K562 (cell line): ENCODE results near the gene MAD1L1. TPM values are rescaled to one million over a fixed set of nuclear protein-coding genes. Genes with fewer than 3 reads are reported as not detected.

ENCODE experiments used
- ATAC-seq: fragments of 200-7000 bp; cut with Tn5 transposase; 3 replicates; pipeline ENCODE4 v1.9.1; 2020; ENCODE audit warnings: moderate library complexity
- BruUV-seq: library from RNA; stranded (reverse); fragments of 400-500 nt; replicated peaks from 2 replicates; lab custom pipeline; 2021; lab: Mats Ljungman, UMichigan
- CTCF ChIA-PET: fragments of 300-600 bp; formaldehyde crosslinking; extraction: SDS; loops from one replicate; lab custom pipeline; 2021; ENCODE audit warnings: low intra/inter-chr PET ratio; lab: Yijun Ruan, JAX
- POLR2A ChIA-PET: fragments of 300-600, 350-650 bp; sonication (Branson Sonifier 250); formaldehyde crosslinking; extraction: SDS; loops from one replicate; lab custom pipeline; 2021; ENCODE audit warnings: antibody characterized with exemption, inconsistent platforms; lab: Yijun Ruan, JAX
- DNase-seq, 4 experiments: peaks; one replicate each; pipeline versions ENCODE4 v3.0.0 to v3.0.0-alpha.2; 2011 to 2018; ENCODE audit warnings: low spot score in 3 of 4, mixed read lengths in 3 of 4; ENCODE audit errors: extremely low read depth in 1 of 4
- FAIRE-seq: peaks from 2 replicates; lab custom pipeline; 2011; peaks lifted over from hg19 to GRCh38; lab: Jason Lieb, UNC
- H2AFZ ChIP-seq: 2 replicates; pipeline ENCODE4 v1.6.0; 2011; ENCODE audit warnings: low read depth, low read length, control low read depth, inconsistent platforms
- H3K27ac ChIP-seq: fragments of 200-600 bp; 3 replicates; pipeline ENCODE4 v1.8.0; 2011; ENCODE audit warnings: low read depth, mild to moderate bottlenecking, control low read depth, inconsistent platforms, low read length, moderate library complexity, mixed read lengths; ENCODE audit errors: extremely low read depth
- H3K27me3 ChIP-seq, 2 experiments: fragments of 300-600 bp in 1 of 2; 2 replicates in 1 of 2; 3 replicates in 1 of 2; pipeline versions ENCODE4 v1.6.0 to v1.8.0; 2011; ENCODE audit warnings: inconsistent platforms in 2 of 2, low read length in 2 of 2, mild to moderate bottlenecking in 1 of 2, mixed read lengths in 1 of 2, moderate library complexity in 1 of 2; ENCODE audit not compliant: control insufficient read depth in 2 of 2, insufficient read depth in 2 of 2
- H3K36me3 ChIP-seq: fragments of 300-600 bp; 3 replicates; pipeline ENCODE4 v1.8.0; 2011; ENCODE audit warnings: mild to moderate bottlenecking, low read length, inconsistent platforms; ENCODE audit not compliant: control insufficient read depth, insufficient read depth
- H3K4me1 ChIP-seq, 2 experiments: fragments of 200-600 bp in 1 of 2; replicated peaks in 1 of 2; 2 replicates in 1 of 2; 3 replicates in 1 of 2; pipeline versions ENCODE4 v1.5.1 to v1.8.0; 2011; ENCODE audit warnings: inconsistent platforms in 2 of 2, low read length in 2 of 2, mild to moderate bottlenecking in 1 of 2, mixed read lengths in 1 of 2, moderate library complexity in 1 of 2; ENCODE audit not compliant: control insufficient read depth in 2 of 2, insufficient read depth in 2 of 2
- H3K4me2 ChIP-seq: 2 replicates; pipeline ENCODE4 v1.6.1; 2011; ENCODE audit warnings: low read length, control low read depth, inconsistent platforms, mixed read lengths; ENCODE audit not compliant: insufficient read depth
- H3K4me3 ChIP-seq: fragments of 200-600 bp; sonication (generic), shearing (Covaris generic); 2 replicates; pipeline ENCODE4 v1.5.1; 2016; ENCODE audit warnings: control low read depth, inconsistent platforms
- H3K79me2 ChIP-seq: fragments of 200-600 bp; 3 replicates; pipeline ENCODE4 v1.8.0; 2011; ENCODE audit warnings: low read length, inconsistent platforms; ENCODE audit not compliant: control insufficient read depth, insufficient read depth
- H3K9ac ChIP-seq, 2 experiments: 2 replicates each; pipeline versions ENCODE4 v1.6.0 to v1.6.1; 2011; ENCODE audit warnings: low read depth in 2 of 2, low read length in 2 of 2, control low read depth in 1 of 2, inconsistent platforms in 1 of 2, mild to moderate bottlenecking in 1 of 2, mixed read lengths in 1 of 2; ENCODE audit not compliant: insufficient read depth in 1 of 2
- H3K9me1 ChIP-seq: one replicate; pipeline ENCODE4 v1.6.0; 2011; ENCODE audit warnings: inconsistent platforms, mild to moderate bottlenecking, low read length, moderate library complexity; ENCODE audit not compliant: control insufficient read depth, insufficient read depth
- H3K9me3 ChIP-seq: replicated peaks from 2 replicates; pipeline ENCODE4 v1.5.1; 2011; ENCODE audit warnings: low read depth, low read length, inconsistent platforms; ENCODE audit not compliant: control insufficient read depth, insufficient read depth
- H4K20me1 ChIP-seq: replicated peaks from 2 replicates; pipeline ENCODE4 v1.6.1; 2011; ENCODE audit warnings: low read length, inconsistent platforms, mixed read lengths; ENCODE audit not compliant: control insufficient read depth, insufficient read depth
- CCAR2 ChIP-seq: fragments of 200-400 bp; formaldehyde crosslinking; IDR thresholded peaks from 2 replicates; pipeline ENCODE4 v1.6.1; 2017; ENCODE audit warnings: mild to moderate bottlenecking, low read depth, low read length
- FOXK1 ChIP-seq: sonication (generic); formaldehyde crosslinking; IDR thresholded peaks from 2 replicates; pipeline ENCODE4 v1.8.0; 2022; ENCODE audit warnings: missing genetic modification reagents, mild to moderate bottlenecking, borderline replicate concordance
- HIVEP1 ChIP-seq: fragments of 250-450 bp; sonication (Bioruptor Pico); IDR thresholded peaks from 2 replicates; pipeline ENCODE4 v1.4.0; 2020; ENCODE audit warnings: mild to moderate bottlenecking
- HMGN3 ChIP-seq: IDR thresholded peaks from 2 replicates; pipeline ENCODE4 v1.6.1; 2011; ENCODE audit warnings: borderline replicate concordance, low read depth, mild to moderate bottlenecking, mixed read lengths, low read length; ENCODE audit not compliant: insufficient read length; ENCODE audit errors: extremely low read depth
- IFI16 ChIP-seq: fragments of 250-450 bp; sonication (Bioruptor Pico); IDR thresholded peaks from 2 replicates; pipeline ENCODE4 v2.1.2; 2022; ENCODE audit warnings: mild to moderate bottlenecking, inconsistent platforms
- MEF2A ChIP-seq: IDR thresholded peaks from 2 replicates; pipeline ENCODE4 v1.6.1; 2011; ENCODE audit warnings: low read depth, mild to moderate bottlenecking, low read length, moderate library complexity; ENCODE audit not compliant: control insufficient read depth
- MEF2D ChIP-seq: conservative IDR thresholded peaks from 2 replicates; pipeline ENCODE4 v1.6.1; 2016; ENCODE audit warnings: low read depth, missing genetic modification characterization, missing compliant biosample characterization
- OTX1 ChIP-seq: fragments of 450-650 bp; formaldehyde crosslinking; IDR thresholded peaks from 2 replicates; pipeline ENCODE4 v1.4.0; 2022; ENCODE audit warnings: mild to moderate bottlenecking
- PCBP2 ChIP-seq: fragments of 200-400 bp; formaldehyde crosslinking; IDR thresholded peaks from 2 replicates; pipeline ENCODE4 v1.6.1; 2018; ENCODE audit warnings: low read length, low read depth, mild to moderate bottlenecking, moderate library complexity; ENCODE audit not compliant: poor library complexity, severe bottlenecking
- RBM14 ChIP-seq: fragments of 200-400 bp; formaldehyde crosslinking; IDR thresholded peaks from 2 replicates; pipeline ENCODE4 v1.6.1; 2018; ENCODE audit warnings: low read depth, mild to moderate bottlenecking, low read length, moderate library complexity, borderline replicate concordance; ENCODE audit not compliant: insufficient read depth
- RFX7 ChIP-seq: fragments of 250-450 bp; sonication (Bioruptor Pico); IDR thresholded peaks from 2 replicates; pipeline ENCODE4 v1.5.1; 2021; ENCODE audit warnings: mild to moderate bottlenecking
- RNF2 ChIP-seq: sonication (generic); IDR thresholded peaks from 2 replicates; pipeline ENCODE4 v1.6.1; 2016
- SAFB ChIP-seq: fragments of 200-400 bp; formaldehyde crosslinking; IDR thresholded peaks from 2 replicates; pipeline ENCODE4 v1.6.1; 2017; ENCODE audit warnings: low read depth, low read length, borderline replicate concordance
- THAP12 ChIP-seq: fragments of 250-450 bp; sonication (Bioruptor Pico); IDR thresholded peaks from 2 replicates; pipeline ENCODE4 v1.9.0; 2021; ENCODE audit warnings: mild to moderate bottlenecking, inconsistent platforms
- ZNF354B ChIP-seq: fragments of 250-450 bp; sonication (Bioruptor Pico); IDR thresholded peaks from 2 replicates; pipeline ENCODE4 v1.4.0; 2020
- WGBS: fragments of 100-300 bp; shearing (Covaris generic); methylation state at CpG from one replicate; pipeline ENCODE4 v1.1.6; 2016; ENCODE audit warnings: low coverage, mixed read lengths; ENCODE audit not compliant: insufficient coverage; ENCODE audit errors: missing lambda C conversion rate; 5-methylcytosine and 5-hydroxymethylcytosine counted together
- in situ Hi-C: fragments of 300-500 bp; cut with MboI; formaldehyde crosslinking; loops from 4 replicates; pipeline ENCODE4 v1.15.0; 2018; ENCODE audit warnings: inconsistent platforms, mixed read lengths
- intact Hi-C: fragments of 100-400 bp; cut with micrococcal nuclease; formaldehyde crosslinking; loops from 2 replicates; pipeline ENCODE4 v1.14.2; 2022
- polyA plus RNA-seq, 8 experiments: library from polyadenylated mRNA; depleted of rRNA in 4 of 8; stranded (reverse) in 5 of 8; unstranded in 3 of 8; fragments of >200 nt; fragmentation: Nextera tagmentation in 2 of 8; fragmentation: Illumina TruSeq in 1 of 8; extraction: Ambion mirVana in 2 of 8; extraction: Trizol in 1 of 8; gene quantifications; 2 replicates each; pipeline versions ENCODE4 v1.2.1 to v1.2.3, GENCODE V29; 2011 to 2014; ENCODE audit warnings: inconsistent platforms in 1 of 8, missing spikeins in 1 of 8
- total RNA-seq, 7 experiments: library from RNA; depleted of rRNA in 6 of 7; stranded (reverse); fragments of >200 nt in 6 of 7; fragmentation: Illumina TruSeq in 2 of 7; extraction: Trizol in 2 of 7; gene quantifications; 2 replicates each; pipeline versions ENCODE4 v1.2.1 to v1.2.3, GENCODE V29; 2011 to 2021; ENCODE audit warnings: low replicate concordance in 1 of 7

MAD1L1 gene
- total and polyA plus RNA-seq, 9 of the 15 experiments (the other 6 are each of a cell fraction or from before 2014, with no cell fraction given), result 1.7 to 89.7 (median 18.0) TPM

DNA sequence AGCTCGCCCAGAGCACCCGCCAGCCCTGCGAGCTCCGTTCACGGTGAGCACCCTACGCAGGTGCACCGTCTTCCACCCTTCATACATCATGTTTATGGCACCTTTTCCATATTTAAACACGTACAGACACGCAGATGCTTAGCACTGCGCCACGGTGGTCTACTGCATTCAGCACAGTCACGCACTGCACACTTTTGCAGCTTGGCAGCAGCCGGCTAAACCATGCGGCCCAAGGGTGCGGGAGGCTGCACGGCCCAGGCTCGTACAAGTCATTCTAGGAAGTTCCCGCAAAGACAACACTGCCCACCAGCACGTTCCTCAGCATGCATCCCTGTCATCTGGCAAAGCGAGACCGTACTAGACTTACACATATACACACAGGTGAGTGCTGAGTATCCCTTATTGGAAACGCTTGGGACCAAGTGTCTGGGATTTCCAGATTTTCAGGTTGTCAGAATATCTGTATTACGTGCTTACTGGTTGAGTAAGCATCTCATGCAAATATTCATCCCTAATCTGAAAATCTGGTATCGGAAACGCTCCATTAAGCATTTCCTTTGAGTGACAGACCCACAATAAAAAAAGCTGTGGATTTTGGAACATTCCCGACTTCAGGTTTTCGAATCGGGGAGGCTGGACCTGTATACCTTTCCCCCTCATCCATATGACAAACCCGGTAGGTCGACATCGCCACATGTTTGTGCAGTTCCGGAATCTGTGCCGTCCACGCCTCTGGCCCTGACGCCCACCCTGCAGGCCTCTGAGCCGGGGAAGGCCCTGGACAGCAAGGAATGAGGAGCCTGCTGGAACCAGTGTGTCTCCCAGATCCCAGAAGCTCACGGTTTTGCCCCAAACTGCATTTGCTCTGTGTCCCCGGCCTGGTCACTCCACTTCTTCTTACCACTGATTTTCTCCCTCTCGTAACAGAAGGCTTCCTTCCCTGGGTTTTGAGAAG, 340.5 kb downstream of the MAD1L1 start (continued):
- TF ChIP-seq PCBP2, result no peak
- TF ChIP-seq RNF2, result no peak

DNA sequence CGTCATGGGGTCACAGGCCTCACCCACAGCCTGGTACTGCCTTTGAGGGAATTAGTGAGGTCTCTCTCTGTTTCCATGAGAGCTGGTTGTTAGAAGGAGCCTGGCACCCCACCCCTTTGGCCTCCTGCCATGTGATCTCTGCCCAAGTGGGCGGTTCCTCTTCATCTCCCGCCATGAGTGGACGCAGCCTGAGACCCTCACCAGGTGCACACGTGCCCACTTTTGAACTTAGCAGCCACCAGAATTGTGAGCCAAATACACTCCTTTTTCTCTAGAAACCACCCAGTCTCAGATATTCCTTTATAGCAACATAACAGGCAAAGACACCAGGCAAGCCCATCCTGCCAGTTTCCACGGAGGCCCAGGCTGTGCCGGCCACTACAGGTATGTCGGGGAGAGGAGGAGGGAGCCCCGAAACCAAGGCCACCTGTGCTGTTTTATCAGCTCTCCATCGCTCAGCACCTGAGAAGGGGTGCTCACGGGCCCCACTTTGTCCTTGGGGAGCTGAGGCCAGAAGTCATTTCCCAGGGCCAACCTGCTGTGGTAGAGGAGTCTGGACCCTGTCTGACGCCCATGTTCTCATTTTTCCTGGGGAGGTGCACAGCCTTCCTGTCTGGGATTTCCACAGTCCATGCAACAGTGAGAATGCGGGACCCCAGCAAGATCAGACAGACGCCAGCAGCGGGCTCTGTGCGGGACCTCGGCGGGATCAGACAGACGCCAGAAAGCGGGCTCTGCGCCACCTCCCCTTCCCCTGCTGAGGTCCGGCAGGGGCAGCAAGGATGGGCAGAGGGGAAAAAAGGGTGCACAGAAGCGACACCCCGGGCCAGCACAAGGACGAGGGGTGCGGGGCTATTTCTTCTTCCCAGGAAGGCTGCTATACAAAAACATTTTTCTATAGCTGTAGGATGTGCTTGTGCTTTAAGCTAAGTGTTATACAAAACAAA, 342.2 kb downstream of the MAD1L1 start:
- ATAC-seq, result no peak
- Histone ChIP-seq H3K9ac (no peak overlapping the region; a peak in 1 of 4 replicates), H3K79me2 (no peaks in the 10 kb centered on the region), H2AFZ (no peak overlapping the region), H3K27ac (no peak overlapping the region), H4K20me1 (no peaks in the 10 kb centered on the region), H3K4me1 (peaks cover 0 to 44% of the 10 kb centered on the region in 2 experiments; a peak in 2 of 5 replicates), H3K9me1 (no peaks in the 10 kb centered on the region), H3K9me3 (peaks cover 17% of the 10 kb centered on the region; the same call in 1 of the 2 replicates), H3K4me2 (no peak overlapping the region), H3K27me3 (no peaks in the 10 kb centered on the region), H3K4me3 (no peak overlapping the region), H3K36me3 (peaks cover 21% of the 10 kb centered on the region; the same call in 2 of the 3 replicates)
- 86% methylated on average over 19 of the region's 26 CpGs for WGBS
- intact Hi-C loops (no loop called here), in situ Hi-C loops (no loop called here)
- POLR2A ChIA-PET, result interaction anchor here (0.9 to 1.1 kb wide), 2 partner anchors 8 to 22 kb away, joined by 3 read pairs; no protein-coding TSS in a partner anchor
- no peak for FAIRE-seq
- CTCF ChIA-PET, result no interaction called here
- no TSS peak for BruUV-seq
- DNase-seq, result no peak
- TF ChIP-seq OTX1 (CRISPR knock-in tag), result no peak
- TF ChIP-seq ZNF354B (CRISPR knock-in tag), result no peak
- no peak for TF ChIP-seq CCAR2
- TF ChIP-seq RBM14, result no peak
- TF ChIP-seq MEF2A, result no peak
- TF ChIP-seq IFI16 (CRISPR knock-in tag), result no peak
- TF ChIP-seq HMGN3, result no peak
- no peak for TF ChIP-seq FOXK1 (CRISPR knock-in tag)
- no peak for TF ChIP-seq HIVEP1 (CRISPR knock-in tag)
- TF ChIP-seq SAFB, result no peak
- no peak for TF ChIP-seq MEF2D (tag)
- TF ChIP-seq THAP12 (CRISPR knock-in tag), result no peak
- TF ChIP-seq RFX7 (CRISPR knock-in tag), result no peak
